Spinal cord (tissue), 4 donors: ENCODE data around the gene CRY2. TPM values are rescaled to one million over a fixed set of nuclear protein-coding genes. Genes with fewer than 3 reads are reported as not detected.

Experiments
- polyA plus RNA-seq, 2 donors: library from polyadenylated mRNA; unstranded; fragments of 120-200 nt; gene quantifications; one replicate each; pipeline ENCODE4 v1.2.1, GENCODE V29; 2013; ENCODE audit not compliant: insufficient read length in 2 of 2
- total RNA-seq, 2 donors: library from RNA; depleted of rRNA in 1 of 2; stranded (reverse); fragments of 120-200 nt in 1 of 2; fragments of >200 nt in 1 of 2; gene quantifications; one replicate each; pipeline versions ENCODE4 v1.2.3 to v1.2.4, GENCODE V29; 2013 to 2014

The CRY2 gene
- total and polyA plus RNA-seq, 4 donors = 38.9 to 45.2 (median 41.7) TPM

Other genes starting within 250 kb of the CRY2 start
- 10 to 100 TPM in 1 of 2 donors, 1 to 10 TPM in 1; 8.5 to 10.5 TPM for gene CHST1, start 181.9 kb upstream of the CRY2 start, total RNA-seq
- 10 to 100 TPM; 57.0 to 62.4 TPM for gene CHST1, start 181.9 kb upstream of the CRY2 start, polyA plus RNA-seq
- 1 to 10 TPM; 6.0 to 6.2 TPM for gene SLC35C1, start 42.3 kb upstream of the CRY2 start, total RNA-seq
- 10 to 100 TPM; 15.9 to 16.0 TPM for gene SLC35C1, start 42.3 kb upstream of the CRY2 start, polyA plus RNA-seq
- gene MAPK8IP1, start 38.2 kb downstream of the CRY2 start, total RNA-seq = 100 to 1,000 TPM in 1 of 2 donors, 10 to 100 TPM in 1; 77.4 to 106 TPM
- 100 to 1,000 TPM; 263 to 269 TPM for gene MAPK8IP1, start 38.2 kb downstream of the CRY2 start, polyA plus RNA-seq
- under 1 TPM; 0.59 to 0.72 TPM for gene FREY1, start 59.8 kb downstream of the CRY2 start, total RNA-seq
- under 1 TPM in 1 of 2 donors, not detected in 1; 0.57 TPM for gene FREY1, start 59.8 kb downstream of the CRY2 start, polyA plus RNA-seq
- gene PEX16, start 70.4 kb downstream of the CRY2 start, total RNA-seq = 10 to 100 TPM; 14.8 to 28.5 TPM
- gene PEX16, start 70.4 kb downstream of the CRY2 start, polyA plus RNA-seq = 10 to 100 TPM; 39.7 to 39.9 TPM
- 1 to 10 TPM in 1 of 2 donors, under 1 TPM in 1; 0.20 to 2.0 TPM for gene LARGE2, start 75.2 kb downstream of the CRY2 start, total RNA-seq
- gene LARGE2, start 75.2 kb downstream of the CRY2 start, polyA plus RNA-seq = 1 to 10 TPM in 1 of 2 donors, under 1 TPM in 1; 0.19 to 1.1 TPM